Hematopoietic multipotent progenitor cell (in vitro differentiated cells): ENCODE measurements around the gene SLAMF7. TPM values are rescaled to one million over a fixed set of nuclear protein-coding genes. Genes with fewer than 3 reads are reported as not detected.
"Not testable (repeated sequence)": the region's sequence is repeated elsewhere in the genome, so short reads cannot be mapped to it uniquely, and the experiment has no call there.

Experiments
- DNase-seq, 3 donors: peaks; one replicate each; pipeline ENCODE4 v3.0.0-alpha.2; 2011 to 2015; ENCODE audit warnings: low read depth in 2 of 3, low spot score in 2 of 3
- total RNA-seq: library from RNA; depleted of rRNA; stranded (reverse); fragments of >200 nt; gene quantifications from one replicate; pipeline ENCODE4 v1.2.3, GENCODE V29; 2012

The SLAMF7 gene
- total RNA-seq, 1 donor, result 0.27 TPM

- no peak for DNase-seq
Measured at GRCh38 chr1:160772331-160772730, 33.3 kb downstream of the SLAMF7 start.

GRCh38 chr1:160773093-160773492 is 34.0 kb downstream of the SLAMF7 start:
- no peak for DNase-seq

GRCh38 chr1:160774886-160775719 is 36.1 kb downstream of the SLAMF7 start:
- no peak for DNase-seq

- peak in 1 of 3 donors; percentile 29 for DNase-seq
Measured at GRCh38 chr1:160776178-160776577, 37.1 kb downstream of the SLAMF7 start.

GRCh38 chr1:160777486-160778089 is 38.5 kb downstream of the SLAMF7 start:
- peak in 2 of 3 donors; percentile 37 to 42 for DNase-seq

- no peak for DNase-seq
Measured at GRCh38 chr1:160778976-160779375, 39.9 kb downstream of the SLAMF7 start.

- DNase-seq, result peak in 2 of 3 donors; percentile 48 to 51
Measured at GRCh38 chr1:160779626-160780397, 40.8 kb downstream of the SLAMF7 start.

GRCh38 chr1:160780398-160780755 is 41.3 kb downstream of the SLAMF7 start:
- DNase-seq, result no peak

GRCh38 chr1:160781186-160781766 is 42.2 kb downstream of the SLAMF7 start:
- no peak for DNase-seq

GRCh38 chr1:160781914-160782689 is 43.1 kb downstream of the SLAMF7 start:
- no peak for DNase-seq

GRCh38 chr1:160782988-160783765 is 44.1 kb downstream of the SLAMF7 start:
- DNase-seq, result not testable (repeated sequence)

GRCh38 chr1:160789051-160789701 is 50.1 kb downstream of the SLAMF7 start:
- no peak for DNase-seq

GRCh38 chr1:160789702-160790611 is 50.9 kb downstream of the SLAMF7 start:
- DNase-seq, result peak in 2 of 3 donors; percentile 21 to 28

GRCh38 chr1:160794376-160794775 is 55.3 kb downstream of the SLAMF7 start:
- DNase-seq, result no peak

- DNase-seq, result peak in 2 of 3 donors; percentile 29 to 69
Measured at GRCh38 chr1:160795951-160796383, 56.9 kb downstream of the SLAMF7 start, which contains the start of gene LY9. TSS of gene LY9 (plus strand) at chr1:160796174. CDS start at chr1:160796188, 14 bp downstream.

- no peak for DNase-seq
Measured at GRCh38 chr1:160797271-160797709, 58.2 kb downstream of the SLAMF7 start.

GRCh38 chr1:160797861-160798273 is 58.8 kb downstream of the SLAMF7 start:
- DNase-seq, result no peak

GRCh38 chr1:160798439-160798838 is 59.4 kb downstream of the SLAMF7 start:
- no peak for DNase-seq
